Pancreas (tissue), 10 donors: Measurements from ENCODE around the gene LAMP5. TPM values are rescaled to one million over a fixed set of nuclear protein-coding genes. Genes with fewer than 3 reads are reported as not detected.

Experiments
- ATAC-seq, 4 donors: fragments of 200-7000 bp; cut with Tn5 transposase; one replicate each; pipeline versions ENCODE4 v1.8.0 to v1.9.1; 2020; ENCODE audit warnings: mild to moderate bottlenecking in 4 of 4, moderate library complexity in 4 of 4
- DNase-seq, 6 donors: peaks; one replicate each; pipeline ENCODE4 v3.0.0-alpha.2; 2020
- FAIRE-seq: peaks from 2 replicates; lab custom pipeline; 2012; peaks lifted over from hg19 to GRCh38; lab: Jason Lieb, UNC
- H3K27ac ChIP-seq, 4 donors: fragments of 200-600 bp; sonication (generic); 1 replicate in 3 of 4; 2 replicates in 1 of 4; pipeline versions ENCODE4 v1.5.0 to v1.8.0; 2020
- H3K27me3 ChIP-seq, 4 donors: fragments of 200-600 bp; one replicate each; pipeline ENCODE4 v1.8.0; 2021
- H3K36me3 ChIP-seq, 3 donors: fragments of 200-600 bp; sonication (generic) in 1 of 3; one replicate each; pipeline versions ENCODE4 v1.5.0 to v1.8.0; 2020 to 2021
- H3K4me1 ChIP-seq, 3 donors: fragments of 200-600 bp; one replicate each; pipeline ENCODE4 v1.8.0; 2021
- H3K4me3 ChIP-seq, 4 donors: fragments of 200-600 bp; sonication (generic) in 2 of 4; one replicate each; pipeline versions ENCODE4 v1.5.0 to v1.8.0; 2020 to 2021
- H3K9me3 ChIP-seq, 4 donors: fragments of 200-600 bp; one replicate each; pipeline ENCODE4 v1.8.0; 2021
- WGBS, 2 donors: extraction: QIAGEN DNeasy Blood & Tissue Kit; methylation state at CpG; one replicate each; pipeline ENCODE4 v1.1.7; 2013; 5-methylcytosine and 5-hydroxymethylcytosine counted together
- intact Hi-C, 3 donors: fragments of 100-400 bp; cut with DNase I; formaldehyde crosslinking; loops; one replicate each; pipeline versions ENCODE4 v1.11.1 to v1.14.2; 2022
- polyA plus RNA-seq, 2 donors: library from polyadenylated mRNA; stranded (reverse); fragments of 200-250 nt; gene quantifications; one replicate each; pipeline ENCODE4 v1.2.3, GENCODE V29; 2013
- total RNA-seq, 6 donors: library from RNA; stranded (reverse); fragmentation: NEBNext Ultra II Directional in 4 of 6; extraction: Animal tissue kit (Norgen Biotek cat#: 25700) in 4 of 6; gene quantifications; one replicate each; pipeline versions ENCODE4 v1.2.1 to v1.2.4, GENCODE V29; 2021 to 2023
- TF ChIP-seq, protein P1 (sequence below), 4 donors: fragments of 200-600 bp; sonication (generic) in 3 of 4; IDR thresholded peaks; one replicate each; pipeline versions ENCODE4 v1.5.0 to v1.8.0; 2021; ENCODE audit warnings: antibody characterized with exemption in 4 of 4
- donor health status: healthy with polysubstance abuse.
- donor health status: DM: no; HTN: no; CAD: no; lungs with moderate emphysema.
- donor health status: DM: no; HTN: no; CAD: no.
- donor health status: control.
- donor health status: control.
- donor health status: Bipolar disorder and iron deficiency.
- donor health status: DM: yes; HTN: yes; CAD: no.
- donor health status: DM: no; HTN: no; CAD: no.
- donor health status: DM: no; HTN: no; CAD: no.
- donor health status: DM: yes; HTN: yes; CAD: no.

The LAMP5 gene
- total and polyA plus RNA-seq, 8 donors, result 0.09 to 3.9 (median 0.35) TPM; not detected in 3

DNA sequence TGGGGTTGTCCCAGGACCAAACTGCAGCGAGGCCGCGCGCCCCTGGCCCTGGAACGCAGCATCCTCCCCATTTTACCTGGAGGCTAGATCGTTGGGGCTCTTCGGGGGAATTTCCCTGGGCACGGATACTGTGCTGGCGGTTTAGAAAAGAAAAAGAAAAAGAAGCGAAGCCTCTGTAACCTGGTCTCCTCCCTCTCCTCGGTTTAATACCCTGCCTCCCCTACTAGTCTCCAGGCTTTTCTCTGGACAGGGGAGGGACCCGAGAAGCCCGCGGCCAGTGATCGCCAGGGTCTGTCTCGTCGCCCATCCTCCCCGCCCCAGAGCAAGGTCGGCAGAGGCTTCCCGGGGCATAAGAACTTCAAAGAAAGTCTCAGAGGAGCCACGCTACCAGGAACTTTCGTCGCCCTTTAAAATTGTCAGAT is 6.1 kb upstream of the LAMP5 start:
- no peaks in the 10 kb centered on the region for H3K36me3 ChIP-seq
- no peak overlapping the region for H3K27ac ChIP-seq
- H3K4me1 ChIP-seq, result no peaks in the 10 kb centered on the region
- ATAC-seq (no peak), FAIRE-seq (no peak), DNase-seq (no peak)
- H3K27me3 ChIP-seq, result peaks cover 0 to 18% (median 0%) of the 10 kb centered on the region in 4 donors
- intact Hi-C loops, result no loop called here
- TF ChIP-seq, protein P1, sequence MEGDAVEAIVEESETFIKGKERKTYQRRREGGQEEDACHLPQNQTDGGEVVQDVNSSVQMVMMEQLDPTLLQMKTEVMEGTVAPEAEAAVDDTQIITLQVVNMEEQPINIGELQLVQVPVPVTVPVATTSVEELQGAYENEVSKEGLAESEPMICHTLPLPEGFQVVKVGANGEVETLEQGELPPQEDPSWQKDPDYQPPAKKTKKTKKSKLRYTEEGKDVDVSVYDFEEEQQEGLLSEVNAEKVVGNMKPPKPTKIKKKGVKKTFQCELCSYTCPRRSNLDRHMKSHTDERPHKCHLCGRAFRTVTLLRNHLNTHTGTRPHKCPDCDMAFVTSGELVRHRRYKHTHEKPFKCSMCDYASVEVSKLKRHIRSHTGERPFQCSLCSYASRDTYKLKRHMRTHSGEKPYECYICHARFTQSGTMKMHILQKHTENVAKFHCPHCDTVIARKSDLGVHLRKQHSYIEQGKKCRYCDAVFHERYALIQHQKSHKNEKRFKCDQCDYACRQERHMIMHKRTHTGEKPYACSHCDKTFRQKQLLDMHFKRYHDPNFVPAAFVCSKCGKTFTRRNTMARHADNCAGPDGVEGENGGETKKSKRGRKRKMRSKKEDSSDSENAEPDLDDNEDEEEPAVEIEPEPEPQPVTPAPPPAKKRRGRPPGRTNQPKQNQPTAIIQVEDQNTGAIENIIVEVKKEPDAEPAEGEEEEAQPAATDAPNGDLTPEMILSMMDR (IDR thresholded peaks at IDR 0.05), result no peak
- H3K4me3 ChIP-seq, result no peak overlapping the region
- no peaks in the 10 kb centered on the region for H3K9me3 ChIP-seq
- 10 to 11% methylated on average over 22 to 23 of the region's 23 CpGs for WGBS, 2 donors

DNA sequence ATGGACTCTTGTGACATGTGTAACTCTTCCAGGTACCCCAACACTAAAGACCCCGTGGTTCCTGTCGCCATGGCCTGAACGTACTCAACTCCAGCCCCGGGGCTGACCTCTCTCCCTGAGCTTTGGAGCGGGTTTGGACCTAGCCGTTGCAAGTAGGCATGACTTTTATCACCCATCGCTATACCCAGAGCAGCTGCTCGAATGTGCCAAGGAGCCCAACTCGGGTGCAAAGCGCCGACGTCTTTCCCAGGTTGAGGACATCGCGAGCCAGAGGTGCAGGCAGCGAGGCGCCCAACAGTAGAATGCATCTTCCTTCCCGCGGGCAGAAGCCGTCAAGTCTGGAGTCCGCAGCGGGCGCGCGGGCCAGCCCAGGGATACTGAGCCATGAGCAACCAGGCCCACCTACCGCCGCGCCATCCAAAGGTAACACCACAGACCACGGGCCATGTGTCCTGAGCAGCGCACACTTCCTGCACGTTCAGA is 5.7 kb upstream of the LAMP5 start:
- no peak for ATAC-seq
- WGBS, 2 donors, result 13 to 16% methylated on average over 30 of the region's 30 CpGs
- TF ChIP-seq, protein P1 (IDR thresholded peaks at IDR 0.05), result no peak
- Histone ChIP-seq H3K9me3 (no peaks in the 10 kb centered on the region), H3K27ac (no peak overlapping the region), H3K4me3 (no peak overlapping the region), H3K27me3 (peaks cover 0 to 18% (median 0%) of the 10 kb centered on the region in 4 donors), H3K36me3 (no peaks in the 10 kb centered on the region), H3K4me1 (no peaks in the 10 kb centered on the region)
- FAIRE-seq, result no peak
- DNase-seq, result no peak
- intact Hi-C loops, result no loop called here

DNA sequence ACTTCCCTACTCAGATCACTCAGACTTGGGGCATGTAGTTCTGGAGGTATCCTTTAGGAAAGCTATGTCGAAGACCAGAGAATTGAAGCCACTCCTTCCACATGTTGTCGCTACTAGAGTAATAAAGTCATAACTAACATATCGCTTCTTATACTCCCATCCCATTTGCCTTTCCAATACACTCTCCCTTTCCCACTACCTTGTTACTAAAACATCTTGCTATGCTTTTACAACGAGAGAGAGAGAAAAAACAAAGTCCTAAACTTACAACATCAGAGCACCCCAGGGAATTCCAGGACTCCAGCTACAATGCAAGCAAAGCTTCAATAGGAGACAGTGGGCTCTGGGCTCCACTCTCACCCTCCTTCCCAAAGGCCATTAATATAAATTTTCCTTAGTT is 5.1 kb upstream of the LAMP5 start:
- FAIRE-seq, result no peak
- Histone ChIP-seq H3K27me3 (peaks cover 0 to 18% (median 0%) of the 10 kb centered on the region in 4 donors), H3K27ac (no peak overlapping the region), H3K4me1 (no peaks in the 10 kb centered on the region), H3K4me3 (no peak overlapping the region), H3K9me3 (no peaks in the 10 kb centered on the region), H3K36me3 (no peaks in the 10 kb centered on the region)
- 42 to 43% methylated on average over 4 of the region's 4 CpGs for WGBS, 2 donors
- no peak for ATAC-seq
- DNase-seq, result no peak
- TF ChIP-seq, protein P1 (IDR thresholded peaks at IDR 0.05), result no peak
- intact Hi-C loops, result no loop called here

DNA sequence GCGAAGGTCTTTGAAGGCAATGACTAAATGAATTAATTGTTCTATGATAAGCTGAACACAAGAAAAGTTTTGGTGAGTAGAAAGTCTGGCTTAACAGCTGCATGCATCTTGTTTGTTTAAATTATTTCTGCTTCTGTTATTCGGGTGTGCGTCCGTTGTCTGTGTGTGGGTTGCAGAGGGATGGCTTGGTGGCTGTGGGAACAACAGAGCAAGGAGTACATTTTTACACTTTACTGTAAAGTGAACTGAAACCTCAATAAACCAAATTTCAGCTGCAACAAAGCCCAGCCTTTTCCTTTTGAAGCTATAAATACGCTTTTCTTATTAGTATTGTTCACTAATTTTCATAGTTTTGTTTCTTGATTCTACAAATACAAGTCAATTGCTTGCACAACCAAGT is 3.5 kb upstream of the LAMP5 start:
- DNase-seq, result no peak
- intact Hi-C loops, result no loop called here
- H3K27ac ChIP-seq, result no peak overlapping the region
- no peaks in the 10 kb centered on the region for H3K36me3 ChIP-seq
- H3K4me3 ChIP-seq, result no peak overlapping the region
- no peak for FAIRE-seq
- 70 to 71% methylated on average over 5 of the region's 5 CpGs for WGBS, 2 donors
- H3K4me1 ChIP-seq, result no peaks in the 10 kb centered on the region
- H3K27me3 ChIP-seq, result peaks cover 0 to 27% (median 2%) of the 10 kb centered on the region in 4 donors
- H3K9me3 ChIP-seq, result no peaks in the 10 kb centered on the region
- TF ChIP-seq, protein P1 (IDR thresholded peaks at IDR 0.05), result no peak
- no peak for ATAC-seq

DNA sequence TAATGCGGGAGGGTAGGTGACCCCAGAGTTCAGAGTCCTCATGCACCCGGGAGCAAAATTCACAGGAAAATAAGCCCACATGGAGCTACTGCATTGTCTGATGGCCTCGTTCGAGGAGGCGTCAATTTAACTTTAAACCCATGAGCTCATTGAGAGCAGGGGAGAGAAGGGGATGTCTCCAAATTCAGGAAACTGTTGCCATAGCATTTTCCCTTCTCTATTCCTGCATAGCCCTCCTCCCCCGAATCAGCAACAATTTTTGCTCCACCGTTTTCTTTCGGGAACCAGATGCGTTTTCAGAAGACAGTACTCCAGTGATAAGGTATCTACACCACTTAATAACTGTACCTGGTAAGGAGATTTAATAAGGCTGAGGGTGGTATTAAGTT is 324 bp upstream of the LAMP5 start:
- FAIRE-seq, result no peak
- Histone ChIP-seq H3K4me1 (no peaks in the 10 kb centered on the region), H3K27me3 (peaks cover 0 to 11% (median 2%) of the 10 kb centered on the region in 4 donors), H3K36me3 (no peaks in the 10 kb centered on the region), H3K4me3 (no peak overlapping the region), H3K9me3 (no peaks in the 10 kb centered on the region), H3K27ac (no peak overlapping the region)
- intact Hi-C loops, result no loop called here
- TF ChIP-seq, protein P1 (IDR thresholded peaks at IDR 0.05), result no peak
- DNase-seq, result no peak
- no peak for ATAC-seq
- 16 to 19% methylated on average over 9 of the region's 9 CpGs for WGBS, 2 donors
